ENCODE data around the gene GABRA4. TPM values are rescaled to one million over a fixed set of nuclear protein-coding genes. Genes with fewer than 3 reads are reported as not detected.

GABRA4 gene
- total and polyA plus RNA-seq, 7 donors, result 0.09 to 0.36 (median 0.21) TPM; not detected in 3

GRCh38 chr4:46975812-46976553 is 17.4 kb downstream of the GABRA4 start:
- no peak for TF ChIP-seq CTCF (IDR thresholded peaks at IDR 0.05)
- no peak for TF ChIP-seq POLR2A (IDR thresholded peaks at IDR 0.05)
- no peak for TF ChIP-seq EP300 (IDR thresholded peaks at IDR 0.05)
- no peak for TF ChIP-seq POLR2AphosphoS5 (IDR thresholded peaks at IDR 0.05)
- DNase-seq, result no peak
- H3K9me3 ChIP-seq, result no peaks in the 10 kb centered on the region
- no peaks in the 10 kb centered on the region for H3K36me3 ChIP-seq
- H3K4me1 ChIP-seq, result no peaks in the 10 kb centered on the region
- H3K4me3 ChIP-seq, result no peak overlapping the region
- WGBS, 2 donors, result 82 to 85% methylated on average over 4 of the region's 4 CpGs
- intact Hi-C loops (cut with DNase I), result no loop called here
- H3K27ac ChIP-seq, result no peak overlapping the region
- H3K27me3 ChIP-seq, result no peaks in the 10 kb centered on the region

DNA sequence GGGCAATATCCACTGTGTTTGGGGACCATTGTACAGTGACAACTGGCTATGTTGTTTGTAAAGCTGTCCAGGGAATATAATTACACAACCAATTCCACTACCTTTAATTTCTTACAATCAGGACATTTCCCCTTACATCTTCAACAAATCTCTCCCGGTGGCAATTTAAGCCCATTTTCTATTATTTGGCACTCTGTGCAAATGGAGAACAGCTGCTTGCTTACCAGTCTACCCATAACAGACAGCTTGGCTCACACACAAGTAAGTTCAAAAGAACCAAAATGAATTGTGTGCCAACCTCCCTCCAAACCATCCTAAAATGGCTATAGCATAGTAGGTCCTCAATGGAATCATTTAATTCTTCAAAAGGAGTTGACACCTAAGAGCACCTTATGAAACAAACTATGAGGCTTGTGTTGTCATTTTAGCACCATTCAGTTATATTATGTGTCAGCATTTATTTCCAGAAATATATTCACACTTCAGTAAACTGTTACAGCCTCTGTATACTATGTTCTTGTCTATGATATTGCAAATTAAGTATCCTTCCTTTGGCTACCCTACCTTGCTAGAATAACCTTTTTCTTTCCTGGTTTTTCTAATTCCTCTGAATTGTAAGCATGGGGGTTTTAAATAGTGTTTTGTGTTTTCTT is 18.4 kb downstream of the GABRA4 start:
- TF ChIP-seq POLR2A (IDR thresholded peaks at IDR 0.05) (no peak), CTCF (IDR thresholded peaks at IDR 0.05) (no peak), EP300 (IDR thresholded peaks at IDR 0.05) (no peak), POLR2AphosphoS5 (IDR thresholded peaks at IDR 0.05) (no peak)
- no peaks in the 10 kb centered on the region for H3K9me3 ChIP-seq
- no peaks in the 10 kb centered on the region for H3K36me3 ChIP-seq
- H3K27me3 ChIP-seq, result no peaks in the 10 kb centered on the region
- H3K27ac ChIP-seq, result no peak overlapping the region
- WGBS, 2 donors, result 89 to 94% methylated on average over 1 of the region's 1 CpG
- no peak overlapping the region for H3K4me3 ChIP-seq
- no peaks in the 10 kb centered on the region for H3K4me1 ChIP-seq
- intact Hi-C loops (cut with DNase I), result no loop called here
- DNase-seq, result no peak

DNA sequence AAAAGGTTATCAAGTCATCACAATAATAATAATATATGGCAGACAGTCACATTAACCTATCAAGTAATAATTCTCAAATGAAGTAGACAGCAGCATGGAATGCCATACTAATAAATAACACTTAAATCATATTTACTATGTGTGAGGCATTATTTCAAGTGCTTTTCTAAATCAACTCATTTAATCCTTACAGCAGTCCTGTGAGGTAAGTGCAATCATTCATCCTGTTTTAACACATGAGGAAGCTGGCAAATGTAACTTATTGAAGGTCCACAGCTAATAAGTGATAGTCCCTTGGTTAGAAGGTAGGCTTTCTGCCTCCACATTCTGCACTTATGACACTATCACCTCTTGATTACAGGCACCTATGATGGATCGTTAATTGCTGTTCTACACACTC is 24.5 kb downstream of the GABRA4 start:
- H3K4me1 ChIP-seq, result no peaks in the 10 kb centered on the region
- no peak for DNase-seq
- H3K36me3 ChIP-seq, result no peaks in the 10 kb centered on the region
- H3K27me3 ChIP-seq, result no peaks in the 10 kb centered on the region
- H3K27ac ChIP-seq, result no peak overlapping the region
- intact Hi-C loops (cut with DNase I), result no loop called here
- WGBS, 2 donors, result 89 to 91% methylated on average over 1 of the region's 1 CpG
- H3K9me3 ChIP-seq, result peaks cover 0 to 3% (median 0%) of the 10 kb centered on the region in 4 donors
- no peak overlapping the region for H3K4me3 ChIP-seq
- no peak for TF ChIP-seq POLR2A (IDR thresholded peaks at IDR 0.05)
- TF ChIP-seq EP300 (IDR thresholded peaks at IDR 0.05), result no peak
- no peak for TF ChIP-seq CTCF (IDR thresholded peaks at IDR 0.05)

- WGBS, 2 donors, result 89 to 93% methylated on average over 2 of the region's 2 CpGs
- intact Hi-C loops (cut with DNase I), result no loop called here
- no peak for DNase-seq
- H3K4me3 ChIP-seq, result no peak overlapping the region
- no peak for TF ChIP-seq POLR2AphosphoS5 (IDR thresholded peaks at IDR 0.05)
- no peak for TF ChIP-seq EP300 (IDR thresholded peaks at IDR 0.05)
- no peak for TF ChIP-seq POLR2A (IDR thresholded peaks at IDR 0.05)
- no peak for TF ChIP-seq CTCF (IDR thresholded peaks at IDR 0.05)
- no peaks in the 10 kb centered on the region for H3K36me3 ChIP-seq
- no peak overlapping the region for H3K27ac ChIP-seq
- no peaks in the 10 kb centered on the region for H3K27me3 ChIP-seq
- H3K9me3 ChIP-seq, result peaks cover 0 to 3% (median 0%) of the 10 kb centered on the region in 4 donors
- H3K4me1 ChIP-seq, result no peaks in the 10 kb centered on the region
Measured at GRCh38 chr4:46967631-46968030, 25.8 kb downstream of the GABRA4 start.
